HEK293T (cell line): Measurements from ENCODE around the gene SEMA3C.
A peak's percentile ranks its signal among the peaks of the same experiment; 100 is the strongest.

ENCODE experiments used
- CTCF ChIA-PET: fragments of 350-600 bp; formaldehyde crosslinking; extraction: SDS; loops from one replicate; lab custom pipeline; 2021; ENCODE audit warnings: antibody characterized with exemption, inconsistent platforms; lab: Yijun Ruan, JAX
- POLR2A ChIA-PET: fragments of 350-600 bp; formaldehyde crosslinking; extraction: SDS; loops from one replicate; lab custom pipeline; 2020; ENCODE audit warnings: antibody characterized with exemption, inconsistent platforms; lab: Yijun Ruan, JAX
- DNase-seq: peaks from one replicate; pipeline ENCODE4 v3.0.0; 2012; ENCODE audit warnings: mixed read lengths; ENCODE audit errors: extremely low spot score
- ARNT ChIP-seq: fragments of 450-650 bp; IDR thresholded peaks from 2 replicates; pipeline ENCODE4 v1.6.1; 2017; ENCODE audit warnings: mild to moderate bottlenecking
- BHLHE40 ChIP-seq: fragments of 450-650 bp; IDR thresholded peaks from 2 replicates; pipeline ENCODE4 v1.6.1; 2016; ENCODE audit warnings: mild to moderate bottlenecking, moderate library complexity, borderline replicate concordance
- CTBP1 ChIP-seq: fragments of 450-650 bp; IDR thresholded peaks from 2 replicates; pipeline ENCODE4 v1.6.1; 2016; ENCODE audit warnings: borderline replicate concordance
- ELF4 ChIP-seq: fragments of 450-650 bp; IDR thresholded peaks from 2 replicates; pipeline ENCODE4 v1.6.1; 2017; ENCODE audit warnings: antibody characterized with exemption
- FOXA1 ChIP-seq: fragments of 450-650 bp; IDR thresholded peaks from 2 replicates; pipeline ENCODE4 v1.6.1; 2016; ENCODE audit warnings: mild to moderate bottlenecking
- FOXK2 ChIP-seq: fragments of 450-650 bp; IDR thresholded peaks from 2 replicates; pipeline ENCODE4 v1.6.1; 2016; ENCODE audit warnings: mild to moderate bottlenecking
- FOXM1 ChIP-seq: fragments of 450-650 bp; IDR thresholded peaks from 2 replicates; pipeline ENCODE4 v1.6.1; 2017; ENCODE audit warnings: mild to moderate bottlenecking, borderline replicate concordance
- HDGF ChIP-seq: fragments of 450-650 bp; IDR thresholded peaks from 2 replicates; pipeline ENCODE4 v1.6.1; 2017; ENCODE audit warnings: antibody characterized with exemption, borderline replicate concordance
- L3MBTL2 ChIP-seq: fragments of 450-650 bp; conservative IDR thresholded peaks from 2 replicates; pipeline ENCODE4 v1.6.1; 2016; ENCODE audit warnings: mild to moderate bottlenecking
- LEF1 ChIP-seq: fragments of 450-650 bp; IDR thresholded peaks from 2 replicates; pipeline ENCODE4 v1.6.1; 2017; ENCODE audit warnings: mild to moderate bottlenecking, borderline replicate concordance
- NFRKB ChIP-seq: fragments of 450-650 bp; IDR thresholded peaks from 2 replicates; pipeline ENCODE4 v1.6.1; 2016; ENCODE audit warnings: mild to moderate bottlenecking, moderate library complexity
- PKNOX1 ChIP-seq: fragments of 450-650 bp; IDR thresholded peaks from 2 replicates; pipeline ENCODE4 v1.6.1; 2016
- SP1 ChIP-seq: fragments of 450-650 bp; IDR thresholded peaks from 2 replicates; pipeline ENCODE4 v1.6.1; 2017
- SUZ12 ChIP-seq: fragments of 450-650 bp; IDR thresholded peaks from 2 replicates; pipeline ENCODE4 v1.6.1; 2016; ENCODE audit warnings: mild to moderate bottlenecking
- TARDBP ChIP-seq: fragments of 450-650 bp; IDR thresholded peaks from 2 replicates; pipeline ENCODE4 v1.6.1; 2016
- ZNF384 ChIP-seq: fragments of 450-650 bp; IDR thresholded peaks from 2 replicates; pipeline ENCODE4 v1.6.1; 2016

SEMA3C gene

GRCh38 chr7:80766724-80767123 lies 152.1 kb downstream of the SEMA3C start:
- no peak for DNase-seq
- TF ChIP-seq TARDBP, result no peak
- no peak for TF ChIP-seq ARNT
- TF ChIP-seq L3MBTL2, result no peak
- no peak for TF ChIP-seq ZNF384
- TF ChIP-seq SUZ12, result no peak
- TF ChIP-seq HDGF, result no peak
- no peak for TF ChIP-seq CTBP1
- TF ChIP-seq FOXA1, result no peak
- no peak for TF ChIP-seq SP1
- no peak for TF ChIP-seq LEF1
- no peak for TF ChIP-seq BHLHE40
- CTCF ChIA-PET, result no interaction called here
- POLR2A ChIA-PET, result no interaction called here

GRCh38 chr7:80764132-80764531 lies 154.7 kb downstream of the SEMA3C start:
- no peak for TF ChIP-seq SUZ12
- TF ChIP-seq NFRKB, result no peak
- TF ChIP-seq TARDBP, result no peak
- peak; percentile 40; the same call in 1 of the 2 replicates for TF ChIP-seq CTBP1
- no peak for TF ChIP-seq ZNF384
- TF ChIP-seq SP1, result no peak
- TF ChIP-seq BHLHE40, result no peak
- TF ChIP-seq FOXA1, result no peak
- TF ChIP-seq FOXK2, result no peak
- no peak for TF ChIP-seq L3MBTL2
- peak; percentile 86 for TF ChIP-seq PKNOX1
- ChIA-PET CTCF (interaction anchor here (0.6 kb wide), 1 partner anchor 141 kb away, joined by 3 read pairs; no protein-coding TSS in a partner anchor), POLR2A (no interaction called here)
- no peak for DNase-seq

- POLR2A ChIA-PET, result no interaction called here
Observed at GRCh38 chr7:80763704-80764103, 155.1 kb downstream of the SEMA3C start.

GRCh38 chr7:80763289-80763688 lies 155.6 kb downstream of the SEMA3C start:
- no peak for DNase-seq
- TF ChIP-seq SP1 (no peak), ELF4 (no peak), L3MBTL2 (no peak), ZNF384 (no peak), TARDBP (no peak), FOXK2 (no peak), FOXM1 (no peak), PKNOX1 (peak; percentile 67), CTBP1 (peak; percentile 68; the same call in 1 of the 2 replicates), FOXA1 (no peak)
- CTCF ChIA-PET, result no interaction called here
- POLR2A ChIA-PET, result no interaction called here

More at GRCh38 chr7:80763704-80764103, 155.1 kb downstream of the SEMA3C start:
- CTCF ChIA-PET, result interaction anchor here (0.6 kb wide), 1 partner anchor 141 kb away, joined by 3 read pairs; no protein-coding TSS in a partner anchor
- no peak for DNase-seq
- no peak for TF ChIP-seq L3MBTL2
- TF ChIP-seq SP1, result no peak
- no peak for TF ChIP-seq FOXM1
- TF ChIP-seq PKNOX1, result no peak
- TF ChIP-seq FOXA1, result no peak
- TF ChIP-seq LEF1, result no peak

- POLR2A ChIA-PET, result interaction anchor here (0.6 to 1.0 kb wide), 2 partner anchors 9 to 509 kb away, joined by 3 read pairs; no protein-coding TSS in a partner anchor
- CTCF ChIA-PET, result no interaction called here
- peak; percentile 42 for DNase-seq
- TF ChIP-seq TARDBP (no peak), FOXK2 (peak; percentile 88), SUZ12 (no peak), HDGF (no peak), FOXA1 (no peak), ZNF384 (peak; percentile 39; the same call in 1 of the 2 replicates), LEF1 (peak; percentile 99), NFRKB (peak; percentile 29; the same call in 1 of the 2 replicates), BHLHE40 (no peak), PKNOX1 (peak; percentile 94), ELF4 (0 out of 2 replicates have a peak, but pooled peaks have one; percentile 6), FOXM1 (no peak), ARNT (peak; percentile 87), L3MBTL2 (no peak), CTBP1 (peak; percentile 100), SP1 (no peak)
Observed at GRCh38 chr7:80760292-80760691, 158.6 kb downstream of the SEMA3C start.

GRCh38 chr7:80752954-80753690 lies 165.7 kb downstream of the SEMA3C start:
- no peak for DNase-seq
- CTCF ChIA-PET, result no interaction called here

More at GRCh38 chr7:80752954-80753690, 165.7 kb downstream of the SEMA3C start:
- POLR2A ChIA-PET, result no interaction called here
- no peak for TF ChIP-seq ZNF384
